ENCODE measurements around the gene EXT2. TPM values are rescaled to one million over a fixed set of nuclear protein-coding genes. Genes with fewer than 3 reads are reported as not detected.

The EXT2 gene
- total RNA-seq, 2 donors from 2014 or later, result 47.7 to 60.3 TPM

DNA sequence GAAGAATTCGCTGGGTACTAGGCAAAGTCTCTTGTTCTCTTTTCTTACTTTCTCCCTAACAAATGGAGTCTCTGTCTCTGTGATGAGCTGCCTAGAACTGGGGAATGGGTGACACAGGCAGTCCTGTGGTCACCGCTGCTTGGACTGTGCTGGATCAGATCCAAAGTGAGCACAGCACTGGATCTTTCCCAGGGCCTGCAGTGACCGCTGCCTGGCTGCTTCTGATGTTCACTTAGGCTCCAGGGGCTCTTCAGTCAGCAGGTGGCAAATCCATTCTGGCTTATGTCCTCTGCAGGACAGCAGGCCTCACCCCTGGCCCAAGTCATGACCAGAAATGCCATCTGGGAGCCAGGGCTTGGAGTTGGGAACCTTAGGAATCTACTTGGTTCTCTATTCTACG lies 61.5 kb downstream of the EXT2 start:
- Histone ChIP-seq H3K27me3 (ENCODE audit: control insufficient read depth, insufficient read depth, low read length, poor library complexity, severe bottlenecking) (no peaks in the 10 kb centered on the region), H3K27ac (ENCODE audit: low read depth, low read length) (no peak overlapping the region), H3K4me1 (ENCODE audit: control insufficient read depth, insufficient read depth, low read length) (no peaks in the 10 kb centered on the region), H3K4me3 (ENCODE audit: low read length) (no peak overlapping the region), H3K9ac (ENCODE audit: extremely low read depth, low read length, poor library complexity, severe bottlenecking) (no peak overlapping the region), H3K9me3 (ENCODE audit: control insufficient read depth, low read length) (peaks cover 7% of the 10 kb centered on the region), H3K36me3 (ENCODE audit: control insufficient read depth, insufficient read depth, low read length) (peaks cover 5% of the 10 kb centered on the region)
- H3K27ac Mint-ChIP-seq, result no peak overlapping the region
- TF ChIP-seq, protein P1, sequence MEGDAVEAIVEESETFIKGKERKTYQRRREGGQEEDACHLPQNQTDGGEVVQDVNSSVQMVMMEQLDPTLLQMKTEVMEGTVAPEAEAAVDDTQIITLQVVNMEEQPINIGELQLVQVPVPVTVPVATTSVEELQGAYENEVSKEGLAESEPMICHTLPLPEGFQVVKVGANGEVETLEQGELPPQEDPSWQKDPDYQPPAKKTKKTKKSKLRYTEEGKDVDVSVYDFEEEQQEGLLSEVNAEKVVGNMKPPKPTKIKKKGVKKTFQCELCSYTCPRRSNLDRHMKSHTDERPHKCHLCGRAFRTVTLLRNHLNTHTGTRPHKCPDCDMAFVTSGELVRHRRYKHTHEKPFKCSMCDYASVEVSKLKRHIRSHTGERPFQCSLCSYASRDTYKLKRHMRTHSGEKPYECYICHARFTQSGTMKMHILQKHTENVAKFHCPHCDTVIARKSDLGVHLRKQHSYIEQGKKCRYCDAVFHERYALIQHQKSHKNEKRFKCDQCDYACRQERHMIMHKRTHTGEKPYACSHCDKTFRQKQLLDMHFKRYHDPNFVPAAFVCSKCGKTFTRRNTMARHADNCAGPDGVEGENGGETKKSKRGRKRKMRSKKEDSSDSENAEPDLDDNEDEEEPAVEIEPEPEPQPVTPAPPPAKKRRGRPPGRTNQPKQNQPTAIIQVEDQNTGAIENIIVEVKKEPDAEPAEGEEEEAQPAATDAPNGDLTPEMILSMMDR (conservative IDR thresholded peaks at IDR 0.05), result no peak
- WGBS, 2 experiments (ENCODE audit: insufficient coverage in 1 of 2, insufficient read length in 1 of 2), result 96 to 100% methylated on average over 3 to 4 of the region's 4 CpGs
- peaks cover 4% of the 10 kb centered on the region for H3K9me3 Mint-ChIP-seq
- no peak for DNase-seq
- H3K4me1 Mint-ChIP-seq, result peaks cover 2% of the 10 kb centered on the region
- no peak overlapping the region for H3K4me3 Mint-ChIP-seq
- H3K36me3 Mint-ChIP-seq (ENCODE audit: low read depth), result peaks cover 22% of the 10 kb centered on the region
- H3K27me3 Mint-ChIP-seq (ENCODE audit: insufficient read depth), result no peaks in the 10 kb centered on the region

DNA sequence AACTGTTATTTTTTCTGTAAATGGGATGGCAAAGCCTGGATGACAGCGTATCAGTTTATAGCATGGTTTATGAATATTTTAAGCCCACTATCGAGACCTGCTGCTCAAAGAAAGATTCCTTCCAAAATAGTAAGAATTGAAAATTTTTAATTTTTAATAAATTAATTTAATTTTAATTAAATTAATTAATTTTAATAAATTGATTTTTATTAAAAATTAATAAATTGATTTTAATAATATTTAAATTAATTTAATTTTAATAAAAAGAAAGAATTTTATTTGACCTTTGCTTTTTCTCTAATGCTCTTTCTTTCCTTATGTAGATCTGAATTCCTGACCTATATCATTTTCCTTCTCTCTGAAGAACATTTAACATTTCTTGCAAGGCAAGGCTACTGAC lies 62.9 kb downstream of the EXT2 start:
- Histone ChIP-seq H3K9ac (ENCODE audit: extremely low read depth, low read length, poor library complexity, severe bottlenecking) (no peak overlapping the region), H3K9me3 (ENCODE audit: control insufficient read depth, low read length) (no peaks in the 10 kb centered on the region), H3K27ac (ENCODE audit: low read depth, low read length) (no peak overlapping the region), H3K27me3 (ENCODE audit: control insufficient read depth, insufficient read depth, low read length, poor library complexity, severe bottlenecking) (no peaks in the 10 kb centered on the region), H3K4me3 (ENCODE audit: low read length) (no peak overlapping the region), H3K36me3 (ENCODE audit: control insufficient read depth, insufficient read depth, low read length) (peaks cover 5% of the 10 kb centered on the region), H3K4me1 (ENCODE audit: control insufficient read depth, insufficient read depth, low read length) (no peaks in the 10 kb centered on the region)
- no peak for DNase-seq
- WGBS, 2 experiments (ENCODE audit: insufficient coverage in 1 of 2, insufficient read length in 1 of 2), result 94 to 100% methylated on average over 1 to 2 of the region's 2 CpGs
- H3K9me3 Mint-ChIP-seq, result no peaks in the 10 kb centered on the region
- no peak overlapping the region for H3K4me3 Mint-ChIP-seq
- TF ChIP-seq, protein P1 (conservative IDR thresholded peaks at IDR 0.05), result no peak
- H3K4me1 Mint-ChIP-seq, result peaks cover 2% of the 10 kb centered on the region
- no peak overlapping the region for H3K27ac Mint-ChIP-seq
- peaks cover 13% of the 10 kb centered on the region for H3K36me3 Mint-ChIP-seq (ENCODE audit: low read depth)
- no peaks in the 10 kb centered on the region for H3K27me3 Mint-ChIP-seq (ENCODE audit: insufficient read depth)

DNA sequence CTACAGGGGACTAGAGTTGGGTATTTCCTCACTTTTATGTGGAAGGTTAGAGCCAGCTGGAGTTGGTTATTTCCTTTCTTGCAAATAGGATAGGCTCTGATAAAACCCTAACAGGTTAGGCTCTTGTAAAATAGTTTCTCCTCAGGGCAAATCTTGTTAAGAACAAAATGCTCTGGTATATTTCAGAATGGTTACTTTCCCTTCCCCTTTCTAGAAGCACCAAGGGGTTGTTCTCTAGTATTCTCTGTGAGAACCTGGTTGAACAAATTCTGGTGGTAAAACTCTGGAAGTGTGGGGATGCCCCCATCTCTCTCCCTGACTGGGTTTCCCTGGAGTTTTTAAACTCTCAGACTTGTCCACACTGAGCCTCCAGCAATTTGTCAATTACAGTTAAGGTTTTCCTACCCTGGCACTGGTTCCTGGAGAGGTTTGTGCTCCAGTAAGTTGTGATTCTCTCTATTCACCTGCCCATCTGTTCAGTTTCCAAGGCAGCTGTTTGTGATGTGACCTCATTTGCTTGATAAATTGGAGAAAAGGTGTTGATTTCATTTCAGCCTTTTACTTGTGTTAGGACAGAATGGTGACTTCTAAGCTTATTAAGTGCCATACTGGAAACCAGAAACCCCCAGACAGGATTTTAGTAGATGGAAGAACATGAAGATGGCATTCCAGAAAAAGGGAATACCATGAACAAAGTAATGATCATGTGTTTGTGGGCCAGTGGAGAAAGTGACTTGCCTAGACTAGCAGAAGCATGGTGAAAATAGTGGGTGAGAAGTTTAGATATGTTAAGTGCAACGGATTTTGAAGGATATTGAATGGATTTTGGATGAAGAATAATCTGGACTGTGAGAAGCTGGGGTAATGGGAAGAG lies 64.6 kb downstream of the EXT2 start:
- TF ChIP-seq, protein P1 (conservative IDR thresholded peaks at IDR 0.05), result no peak
- WGBS, 2 experiments (ENCODE audit: insufficient coverage in 1 of 2, insufficient read length in 1 of 2), result 91 to 100% methylated on average over 1 of the region's 1 CpG

More for the DNA sequence above, 64.6 kb downstream of the EXT2 start:
- no peak overlapping the region for H3K9ac ChIP-seq (ENCODE audit: extremely low read depth, low read length, poor library complexity, severe bottlenecking)
- H3K4me3 Mint-ChIP-seq, result no peak overlapping the region
- no peak overlapping the region for H3K27ac ChIP-seq (ENCODE audit: low read depth, low read length)
- peaks cover 10% of the 10 kb centered on the region for H3K36me3 Mint-ChIP-seq (ENCODE audit: low read depth)
- no peaks in the 10 kb centered on the region for H3K27me3 ChIP-seq (ENCODE audit: control insufficient read depth, insufficient read depth, low read length, poor library complexity, severe bottlenecking)
- no peak overlapping the region for H3K27ac Mint-ChIP-seq
- no peak overlapping the region for H3K4me3 ChIP-seq (ENCODE audit: low read length)
- no peaks in the 10 kb centered on the region for H3K27me3 Mint-ChIP-seq (ENCODE audit: insufficient read depth)
- no peaks in the 10 kb centered on the region for H3K9me3 Mint-ChIP-seq
- DNase-seq, result no peak
- H3K36me3 ChIP-seq (ENCODE audit: control insufficient read depth, insufficient read depth, low read length), result peaks cover 5% of the 10 kb centered on the region
- no peaks in the 10 kb centered on the region for H3K9me3 ChIP-seq (ENCODE audit: control insufficient read depth, low read length)
- no peaks in the 10 kb centered on the region for H3K4me1 ChIP-seq (ENCODE audit: control insufficient read depth, insufficient read depth, low read length)
- peaks cover 2% of the 10 kb centered on the region for H3K4me1 Mint-ChIP-seq

Measured in endodermal cell (in vitro differentiated cells).